NT2/D1 (cell line): ENCODE measurements around the gene LTB4R2.

Experiments used
- SUZ12 ChIP-seq: IDR thresholded peaks from 2 replicates; pipeline ENCODE4 v1.6.1; 2011; ENCODE audit not compliant: insufficient read length, insufficient read depth; ENCODE audit errors: extremely low read depth
- ZNF274 ChIP-seq: IDR thresholded peaks from 2 replicates; pipeline ENCODE4 v1.6.1; 2011; ENCODE audit warnings: mild to moderate bottlenecking, low read depth, low read length

GRCh38 chr14:24299255-24300191, 10.4 kb upstream of the LTB4R2 start, which contains the start of the genes DHRS1 and NOP9:
- no peak for TF ChIP-seq ZNF274
- TF ChIP-seq SUZ12, result no peak
